A172 (cell line): ENCODE results near the gene CCNY. TPM values are rescaled to one million over a fixed set of nuclear protein-coding genes. Genes with fewer than 3 reads are reported as not detected.
A peak's percentile ranks its signal among the peaks of the same experiment; 100 is the strongest.

Experiments
- DNase-seq: peaks from one replicate; pipeline ENCODE4 v3.0.0-alpha.2; 2015; ENCODE audit warnings: low spot score
- total RNA-seq: library from RNA; depleted of rRNA; stranded (reverse); fragments of >200 nt; shearing (Covaris generic); gene quantifications from 2 replicates; pipeline ENCODE4 v1.2.3, GENCODE V29; 2014

Gene CCNY
- total RNA-seq, 1 experiment from 2014 or later, result 49.9 TPM

DNA sequence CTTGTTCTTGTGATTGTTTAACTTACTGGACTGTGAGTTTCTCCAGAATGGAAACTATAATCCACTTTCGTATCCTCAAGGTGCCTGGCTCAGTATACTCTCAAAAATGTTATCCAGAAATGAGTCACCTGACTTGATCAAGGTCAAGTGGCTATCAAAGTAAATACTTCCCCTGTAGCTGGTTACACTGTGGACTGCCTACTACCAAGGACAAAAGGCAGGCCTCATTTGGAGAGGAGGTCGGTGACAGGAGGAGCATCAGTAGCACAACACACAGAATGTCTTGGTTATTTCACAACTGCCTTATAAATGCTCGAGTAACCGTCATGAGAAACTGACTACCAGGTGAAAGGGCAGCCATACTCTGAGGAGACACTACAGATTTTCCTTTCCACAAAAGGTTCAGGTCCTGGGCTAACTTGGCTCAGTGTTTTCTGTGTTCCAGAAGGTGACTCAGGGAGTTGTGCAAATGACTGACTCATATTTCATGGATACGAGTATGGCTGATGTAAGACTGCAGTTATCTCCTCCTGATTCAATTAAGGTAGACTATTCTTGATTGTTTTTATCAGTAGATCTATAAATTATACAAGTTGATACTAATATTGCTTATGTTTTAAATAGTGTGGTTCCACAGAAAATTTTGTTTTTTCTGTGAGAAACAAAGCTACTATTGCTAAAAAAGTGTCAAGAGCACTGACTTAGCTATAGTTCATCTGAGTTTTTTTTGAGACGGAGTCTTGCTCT is 4.2 kb upstream of the CCNY start:
- peak; percentile 68 for DNase-seq

DNA sequence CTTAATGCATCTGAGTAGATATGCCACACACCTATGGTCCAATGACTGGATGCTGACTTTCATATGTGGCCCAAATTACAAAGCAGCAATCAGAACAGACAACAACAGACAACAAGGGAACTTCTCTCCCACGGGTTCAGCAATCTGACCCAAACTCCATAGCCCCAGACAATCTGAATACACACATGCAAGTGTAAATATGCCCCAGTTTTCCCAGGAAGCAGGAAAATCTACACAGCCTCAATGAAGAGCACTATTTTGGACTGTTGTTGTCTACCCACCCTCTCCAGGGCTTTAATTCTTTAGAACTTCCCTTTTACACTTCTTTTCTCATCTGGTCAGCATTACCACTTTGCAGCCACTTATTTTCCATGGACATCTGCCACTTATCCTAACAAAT is 2.0 kb upstream of the CCNY start:
- no peak for DNase-seq

DNA sequence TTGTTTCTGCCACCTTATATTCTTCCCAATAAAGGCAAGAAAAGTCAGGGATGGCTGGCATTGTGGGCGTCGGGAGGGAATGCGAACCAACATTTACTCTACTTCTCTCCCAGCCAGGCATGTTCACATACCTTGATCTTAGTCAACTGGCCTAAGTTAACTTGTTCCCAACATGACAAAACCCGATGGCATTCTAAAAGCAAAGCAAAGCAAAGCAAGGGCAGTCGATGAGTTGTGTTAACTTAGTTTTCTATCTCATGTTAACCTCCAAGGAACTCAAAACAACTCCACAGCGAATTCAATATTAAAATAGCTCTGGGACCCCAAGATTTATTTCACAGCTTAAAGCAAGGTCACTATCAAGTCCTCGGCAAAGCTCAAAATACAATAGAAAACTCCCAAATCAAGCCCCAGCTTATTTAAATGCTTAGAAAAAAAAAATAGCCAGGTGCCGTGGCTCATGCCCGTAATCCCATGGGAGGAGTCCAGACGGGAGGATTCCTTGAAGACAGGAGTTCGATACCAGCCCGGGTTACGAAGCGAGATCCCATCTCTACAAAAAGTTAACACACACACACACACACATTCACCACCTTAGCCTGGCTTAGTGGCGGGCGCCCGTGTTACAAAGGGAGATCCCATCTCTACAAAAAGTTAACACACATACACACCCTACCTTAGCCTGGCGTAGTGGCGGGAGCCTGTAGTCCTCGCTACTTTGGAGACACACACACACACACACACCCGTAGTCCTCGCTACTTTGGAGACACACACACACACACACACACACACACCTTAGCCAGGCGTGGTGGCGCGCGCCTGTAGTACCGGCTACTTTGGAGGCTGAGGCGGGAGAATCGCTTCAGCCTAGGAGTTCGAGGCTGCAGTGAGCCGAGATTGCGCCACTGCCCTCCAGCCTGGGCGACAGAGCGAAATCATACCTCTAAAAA is 901 bp upstream of the CCNY start:
- peak; percentile 19 for DNase-seq

DNA sequence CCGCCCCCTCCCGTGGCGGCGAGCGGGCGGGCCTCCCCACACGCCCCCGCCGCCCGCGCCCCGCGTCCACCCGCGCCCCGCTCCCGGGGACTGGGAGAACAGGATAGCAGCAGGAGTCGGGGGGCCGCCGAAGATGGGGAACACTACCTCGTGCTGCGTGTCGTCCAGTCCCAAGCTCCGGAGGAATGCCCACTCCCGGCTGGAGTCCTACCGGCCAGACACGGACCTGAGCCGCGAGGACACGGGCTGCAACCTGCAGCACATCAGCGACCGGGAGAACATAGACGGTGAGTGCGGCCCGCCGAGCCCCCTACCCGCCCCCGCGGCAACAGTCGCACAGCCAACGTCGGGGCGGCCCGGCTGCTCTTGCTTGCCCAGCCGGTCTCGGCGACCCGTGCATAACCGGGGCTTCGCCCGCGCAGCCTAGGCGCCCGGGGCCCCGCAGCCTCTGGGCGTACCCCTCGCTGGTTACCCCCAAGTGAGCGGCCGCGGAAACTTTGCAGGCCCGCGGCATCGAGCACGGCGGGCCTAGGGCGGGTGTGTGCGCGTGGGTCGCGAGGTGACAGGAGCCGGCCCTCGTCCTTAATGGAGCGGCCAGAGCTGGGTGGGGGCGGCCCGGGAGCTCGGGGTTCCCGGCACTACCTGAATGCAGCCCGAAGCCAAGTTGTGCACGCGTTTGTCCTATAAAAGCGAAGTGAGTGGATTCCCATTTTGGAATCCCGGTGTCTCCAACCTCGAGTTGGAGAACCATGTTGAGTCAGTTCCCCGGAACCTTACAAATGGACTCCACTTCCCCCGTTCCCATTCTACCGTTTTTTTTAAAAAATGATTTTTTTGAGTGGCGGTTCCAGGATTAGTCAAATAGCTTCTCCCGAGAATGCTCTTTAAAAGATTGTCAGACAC is 863 bp downstream of the CCNY start:
- peak; percentile 18 for DNase-seq

DNA sequence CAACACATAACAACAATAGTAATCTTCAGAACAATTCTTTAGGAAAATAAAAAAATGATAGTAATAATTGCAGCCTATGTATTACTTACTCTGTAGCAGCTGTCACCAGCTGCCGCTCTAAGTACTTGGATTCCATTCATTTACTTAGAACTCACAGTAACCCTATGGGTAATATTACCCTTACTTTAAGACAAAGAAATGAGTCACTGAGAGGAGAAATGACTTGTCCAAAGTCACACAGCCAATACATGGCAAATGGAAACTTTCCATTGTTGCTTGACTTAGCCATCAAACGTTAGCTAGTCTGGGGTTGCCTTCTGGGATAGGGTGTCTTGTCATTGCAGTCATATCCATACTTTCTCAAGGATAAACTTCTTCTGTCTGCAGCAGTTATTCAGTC is 3.6 kb downstream of the CCNY start:
- no peak for DNase-seq

DNA sequence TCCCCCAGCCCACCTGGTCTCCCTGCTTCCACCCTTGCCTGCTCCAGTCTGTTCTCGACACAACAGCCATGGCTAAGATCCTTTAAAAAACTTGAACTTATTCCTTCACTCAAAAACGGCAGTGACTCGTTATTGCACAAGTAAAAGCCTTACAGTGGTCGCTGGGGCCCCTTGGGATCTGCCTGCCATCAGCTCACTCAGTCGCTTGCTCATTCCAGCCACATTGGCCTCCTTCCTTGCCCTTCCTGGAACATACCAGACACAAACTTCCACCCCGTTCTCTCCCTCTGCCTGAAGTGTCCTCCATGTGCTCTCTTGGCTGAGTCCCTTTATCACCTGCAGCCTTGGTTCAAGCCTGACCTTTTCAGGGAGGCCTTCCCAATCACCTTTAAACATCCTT is 4.7 kb downstream of the CCNY start:
- no peak for DNase-seq

DNA sequence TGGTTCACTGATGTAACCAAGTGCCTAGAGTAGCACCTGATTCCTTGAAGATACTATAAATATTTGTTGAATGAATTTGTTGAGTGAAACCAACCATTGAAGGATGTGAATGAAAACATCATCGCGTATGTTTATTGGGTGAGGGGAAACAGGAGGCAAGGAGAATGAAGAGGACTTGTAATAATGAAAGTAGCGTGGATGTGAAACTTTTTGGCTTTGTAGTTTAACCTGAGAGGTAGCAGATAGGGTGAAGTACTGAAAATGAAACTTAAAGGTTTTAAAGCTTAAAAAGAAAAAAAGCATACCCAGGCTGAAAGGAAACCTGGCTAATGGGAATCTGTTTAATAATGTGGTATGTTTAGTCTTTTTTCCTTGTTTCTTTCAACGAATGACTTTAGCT is 5.2 kb downstream of the CCNY start:
- DNase-seq, result no peak

DNA sequence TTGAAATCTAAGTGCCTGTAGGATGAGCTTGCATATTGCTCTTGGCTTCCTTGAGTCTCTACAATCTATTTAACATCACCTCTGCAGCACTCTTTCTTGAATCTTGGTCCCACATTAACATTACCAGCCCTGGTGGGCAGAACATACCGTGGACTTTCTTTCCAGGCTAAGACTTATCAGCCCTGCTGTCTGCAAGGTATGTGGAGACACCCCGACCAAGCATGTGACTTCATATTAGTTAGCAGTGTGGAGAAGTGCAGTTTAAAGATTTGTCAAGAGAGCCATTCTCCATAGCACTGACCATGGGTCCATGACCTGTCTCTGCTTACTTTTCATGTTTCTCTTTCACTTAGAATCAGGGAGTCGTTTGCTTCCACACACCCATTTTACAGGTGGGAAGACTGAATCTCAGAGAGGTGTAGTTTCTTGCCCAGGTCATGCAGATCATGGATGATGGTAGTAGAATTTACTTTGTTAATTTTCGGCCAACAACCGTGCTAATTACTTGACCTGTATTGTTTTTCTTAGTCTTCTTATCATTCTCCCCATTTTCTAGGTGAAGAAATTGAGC is 6.0 kb downstream of the CCNY start:
- no peak for DNase-seq

DNA sequence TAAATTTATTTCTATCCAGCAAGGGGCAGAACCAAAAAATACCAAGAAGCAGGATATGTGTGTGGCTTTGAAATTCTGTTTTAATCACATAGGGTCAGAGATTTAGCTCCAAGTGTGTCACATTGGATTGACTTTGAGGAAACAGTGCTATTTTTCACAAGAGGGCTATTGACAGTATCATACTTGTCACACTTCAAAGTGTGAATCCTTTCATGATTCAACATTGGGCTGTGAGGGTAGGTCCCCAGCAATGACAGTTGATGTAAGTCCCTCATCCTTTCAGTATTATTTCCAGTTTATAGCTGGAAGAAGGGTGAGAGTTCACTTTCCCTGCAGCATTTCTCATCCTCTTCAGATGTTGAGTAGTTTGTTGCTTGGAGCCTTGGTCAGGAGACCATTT is 7.4 kb downstream of the CCNY start:
- no peak for DNase-seq

DNA sequence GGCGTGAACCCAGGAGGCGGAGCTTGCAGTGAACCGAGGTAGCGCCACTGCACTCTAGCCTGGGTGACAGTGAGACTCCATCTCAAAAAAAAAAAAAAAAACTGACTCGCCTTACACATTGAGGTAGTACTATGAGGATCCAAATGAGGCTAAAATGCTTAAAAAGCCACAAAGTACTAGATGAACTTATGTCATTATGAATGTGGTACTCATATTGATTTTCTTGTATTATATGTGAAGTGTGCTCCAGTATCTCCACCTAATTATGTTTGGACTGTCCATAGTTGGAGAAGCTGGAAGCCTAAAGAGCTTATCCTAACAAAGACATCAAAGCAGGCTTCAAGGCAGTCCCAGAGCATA is 9.1 kb downstream of the CCNY start:
- no peak for DNase-seq

DNA sequence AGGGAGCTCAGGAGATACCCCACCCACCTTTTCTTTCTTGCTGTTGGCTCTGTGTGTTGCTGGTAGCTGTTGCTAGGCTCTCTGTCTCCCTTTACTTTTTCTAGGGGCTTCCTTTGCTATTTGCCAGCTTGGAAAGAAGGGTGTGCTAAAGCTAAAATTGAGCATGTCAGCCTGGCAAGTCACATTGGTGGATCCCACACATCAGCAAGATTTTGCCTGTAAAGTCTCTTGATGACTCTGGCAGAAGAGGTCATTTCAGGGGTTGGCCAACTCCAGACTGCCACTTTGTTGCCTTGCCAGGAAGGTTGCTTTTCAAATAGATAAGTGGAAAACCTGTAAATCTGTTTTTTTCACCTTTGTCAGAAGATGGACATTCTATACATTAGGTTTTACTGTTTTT is 9.9 kb downstream of the CCNY start:
- DNase-seq, result no peak

DNA sequence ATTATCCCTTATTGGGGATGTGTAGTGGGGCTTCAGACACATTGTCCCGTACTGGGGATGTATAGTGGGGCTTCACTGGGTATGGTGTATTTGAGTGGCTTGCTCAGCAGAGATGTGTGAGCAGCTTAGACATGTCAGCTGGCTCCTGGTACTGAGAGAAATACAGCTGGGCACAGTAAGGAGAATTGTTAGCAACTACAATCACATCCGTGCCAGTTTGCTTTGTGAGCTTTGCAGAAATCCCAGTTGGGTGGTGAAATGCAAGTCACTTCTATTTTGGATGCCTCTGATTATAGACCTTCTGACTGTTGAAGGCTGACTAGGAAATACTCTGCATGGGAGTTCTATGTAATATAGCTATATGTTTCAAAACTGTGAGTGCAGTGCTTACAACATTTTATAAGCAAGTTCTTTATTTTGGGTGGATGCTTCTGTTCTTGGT is 10.8 kb downstream of the CCNY start:
- no peak for DNase-seq

DNA sequence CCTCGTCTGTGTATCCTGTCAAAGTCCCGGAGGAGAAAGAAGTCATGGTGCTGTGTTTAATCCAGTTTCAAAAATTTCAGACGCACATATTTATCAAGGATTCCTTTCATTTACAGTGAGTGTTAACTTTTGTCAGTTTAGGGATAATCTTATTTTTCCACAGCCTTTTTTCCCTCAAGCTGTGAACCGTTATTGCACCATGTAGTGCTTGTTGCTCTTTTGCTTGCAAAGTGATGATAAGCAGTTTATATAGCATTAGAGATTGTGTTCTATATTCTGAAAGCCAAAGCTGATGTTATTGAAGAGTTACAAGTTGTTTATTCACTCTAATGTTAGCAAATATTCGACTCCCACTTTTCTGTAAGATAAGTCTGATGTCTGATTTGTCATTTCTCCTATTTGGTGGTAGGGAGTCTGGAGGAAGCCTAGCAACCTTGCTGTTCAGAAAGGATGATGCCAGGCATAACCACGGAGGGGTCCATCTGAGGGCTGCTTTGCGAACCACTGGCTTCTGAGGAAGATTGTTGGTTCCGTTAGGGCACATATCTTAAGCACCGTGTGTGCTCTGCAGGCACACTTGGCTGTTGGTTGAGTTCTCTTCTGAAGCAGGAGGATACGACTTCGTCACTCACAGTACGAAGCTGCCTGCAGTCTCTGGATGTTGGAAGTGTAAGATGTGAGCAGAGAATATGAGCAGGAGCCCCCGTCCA is 11.7 kb downstream of the CCNY start:
- DNase-seq, result no peak

DNA sequence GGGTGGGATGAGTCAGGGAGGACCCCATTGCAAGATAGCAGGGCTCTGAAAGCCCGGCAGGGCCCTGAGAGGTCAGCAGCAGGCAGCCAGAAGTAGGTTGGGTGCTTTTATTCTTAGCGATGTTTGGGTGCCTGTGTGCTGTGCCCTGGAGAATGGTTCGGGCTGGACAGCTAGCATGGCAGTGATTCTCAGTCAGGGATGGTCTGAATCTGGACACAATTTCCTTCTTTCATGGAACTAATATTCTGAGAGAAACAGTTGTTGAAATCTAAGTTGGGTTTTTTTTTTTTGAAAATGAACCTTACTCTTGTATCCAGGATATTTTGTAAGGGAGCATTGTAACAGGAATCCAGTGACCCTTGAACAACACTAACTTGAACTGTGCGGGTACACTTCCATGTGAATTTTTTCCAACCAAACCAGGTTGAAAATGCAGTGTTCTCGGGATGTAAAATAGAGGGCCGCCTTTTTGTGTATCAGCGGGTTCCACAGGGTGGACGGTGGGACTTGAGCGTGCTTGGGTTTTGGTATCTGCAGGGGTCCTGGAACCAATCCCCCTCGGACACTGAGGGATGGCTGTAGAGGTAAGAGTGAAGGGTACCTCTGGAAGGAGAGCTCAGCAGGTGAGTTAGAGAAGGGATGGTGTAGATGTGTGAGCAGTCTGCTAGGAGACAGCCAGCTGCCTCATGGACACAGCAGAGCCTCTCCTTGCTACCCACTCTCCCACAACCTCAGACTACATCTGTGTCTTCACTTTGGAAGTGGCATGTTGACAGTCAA is 12.5 kb downstream of the CCNY start:
- no peak for DNase-seq

DNA sequence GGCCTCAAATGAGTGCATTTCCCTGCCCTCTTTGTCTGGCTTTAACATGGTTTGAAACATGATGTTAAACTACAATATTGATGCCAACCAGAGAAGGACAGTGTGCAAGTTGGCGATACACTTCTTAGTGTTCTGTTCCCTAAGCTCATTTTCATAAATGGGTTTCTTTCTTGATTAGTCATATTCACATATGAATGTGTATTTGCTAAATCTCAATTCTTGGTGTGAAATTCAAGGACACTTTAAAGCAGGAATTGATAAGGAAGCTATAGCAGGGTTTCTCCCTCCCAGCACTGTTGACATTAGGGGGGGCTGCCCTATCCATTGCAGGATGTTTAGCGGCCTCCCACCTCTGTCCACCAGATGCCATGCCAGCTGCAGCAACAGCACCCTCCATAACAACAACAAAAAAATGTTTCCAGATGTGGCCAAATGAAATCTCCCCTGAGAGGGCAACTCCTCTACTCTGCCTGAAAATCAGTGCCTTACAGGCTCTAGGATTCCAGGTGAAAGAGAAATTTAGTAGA is 13.1 kb downstream of the CCNY start:
- no peak for DNase-seq

DNA sequence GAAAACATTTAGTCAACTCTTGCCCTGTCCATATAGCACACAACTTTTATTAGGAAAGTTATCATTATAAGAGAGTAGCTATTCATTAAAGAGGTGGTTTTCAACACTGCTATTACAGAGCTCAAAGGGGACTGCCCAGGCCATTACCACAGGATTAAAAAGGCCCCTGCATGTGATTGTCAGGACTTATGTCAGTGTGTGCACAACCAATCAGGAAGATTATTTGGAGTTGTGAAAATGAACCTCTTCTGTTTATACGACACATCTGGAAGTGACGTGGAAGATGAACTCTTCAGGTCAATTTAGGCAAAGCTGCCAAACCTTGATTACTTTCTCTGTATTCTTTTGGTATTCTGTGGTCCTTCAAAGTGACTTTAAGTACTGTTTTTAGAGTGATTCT is 14.7 kb downstream of the CCNY start:
- no peak for DNase-seq

DNA sequence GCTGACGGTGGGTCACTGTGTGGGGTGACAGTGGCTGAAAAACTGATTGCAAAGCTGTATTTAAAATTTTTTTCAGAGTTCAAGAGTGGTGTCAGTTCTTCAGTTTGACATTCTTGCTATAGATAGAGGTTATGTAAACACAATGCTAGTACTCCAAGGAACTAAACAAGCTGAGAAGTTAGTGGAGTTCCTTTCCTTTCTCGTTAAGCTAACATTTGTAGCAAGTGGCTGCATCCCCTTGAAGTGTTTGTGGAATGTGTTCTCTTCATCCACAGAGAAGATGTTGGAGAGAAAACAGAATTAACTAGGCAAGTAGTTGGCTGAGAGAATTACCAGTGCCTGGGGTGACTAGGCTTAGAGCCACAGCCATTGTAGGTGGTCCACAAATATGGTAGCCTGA is 15.8 kb downstream of the CCNY start:
- DNase-seq, result no peak

DNA sequence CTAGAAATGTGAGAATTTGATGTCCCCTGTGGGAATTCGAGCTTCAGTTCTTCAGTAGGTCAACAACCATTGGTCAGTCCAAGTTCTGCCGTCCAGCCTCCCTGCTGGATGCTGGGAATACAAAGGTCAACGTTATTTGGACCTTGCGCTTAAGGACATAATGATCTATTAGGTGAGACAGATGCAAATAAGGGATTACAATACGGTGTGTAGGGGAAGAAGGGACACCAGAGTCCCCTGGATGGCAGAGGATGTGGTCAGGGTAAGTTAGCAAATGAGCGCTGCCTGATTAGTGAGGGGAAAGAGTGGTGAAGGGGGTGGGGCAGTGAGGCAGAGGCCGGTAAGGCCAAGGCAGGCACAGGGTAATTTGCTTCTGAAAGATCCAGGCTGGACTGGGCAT is 16.2 kb downstream of the CCNY start:
- no peak for DNase-seq

DNA sequence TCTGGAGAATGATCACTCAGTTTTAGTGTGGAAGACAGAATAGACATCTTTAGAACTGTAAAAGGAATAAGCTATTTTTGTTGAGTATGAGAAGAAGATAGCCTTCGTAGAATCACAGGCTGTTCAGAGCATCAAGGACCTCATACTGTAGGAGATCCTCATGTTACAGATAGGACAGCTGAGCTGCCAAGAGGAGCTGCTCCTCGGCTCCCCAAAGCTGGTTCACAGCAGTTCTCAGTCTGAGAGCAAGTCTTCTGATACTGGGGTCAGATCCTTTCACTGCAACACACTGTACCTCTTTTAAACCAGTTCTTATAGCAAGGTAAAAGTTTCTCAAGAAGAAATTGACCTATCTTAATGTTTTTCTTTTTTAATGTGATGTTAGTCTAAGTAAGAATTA is 17.1 kb downstream of the CCNY start:
- DNase-seq, result no peak

DNA sequence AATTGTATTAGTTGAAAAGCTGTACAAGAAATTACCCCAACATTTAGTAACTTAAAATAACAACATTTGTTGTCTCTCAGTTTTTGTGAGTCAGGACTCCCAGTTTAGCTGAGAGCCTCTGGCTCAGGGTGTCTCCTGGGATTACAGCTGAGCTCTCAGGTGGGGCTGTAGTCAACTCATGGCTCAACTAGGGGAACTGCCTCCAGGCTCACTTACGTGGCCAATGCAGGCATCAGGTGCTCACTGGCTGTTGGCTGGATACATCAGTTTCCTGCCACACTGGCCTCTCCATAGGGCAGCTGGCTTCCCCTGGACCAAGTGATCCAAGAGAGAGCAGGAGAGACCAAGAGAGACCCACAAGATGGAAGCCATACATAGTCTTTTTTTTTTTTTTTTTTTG is 17.5 kb downstream of the CCNY start:
- no peak for DNase-seq
